SKM-1 (cell line): ENCODE measurements around the gene PCSK2.

Experiments used
- DNase-seq: peaks from one replicate; lab custom pipeline; 2025; ENCODE audit not compliant: unreplicated experiment; lab: John Stamatoyannopoulos, UW

PCSK2 gene

DNA sequence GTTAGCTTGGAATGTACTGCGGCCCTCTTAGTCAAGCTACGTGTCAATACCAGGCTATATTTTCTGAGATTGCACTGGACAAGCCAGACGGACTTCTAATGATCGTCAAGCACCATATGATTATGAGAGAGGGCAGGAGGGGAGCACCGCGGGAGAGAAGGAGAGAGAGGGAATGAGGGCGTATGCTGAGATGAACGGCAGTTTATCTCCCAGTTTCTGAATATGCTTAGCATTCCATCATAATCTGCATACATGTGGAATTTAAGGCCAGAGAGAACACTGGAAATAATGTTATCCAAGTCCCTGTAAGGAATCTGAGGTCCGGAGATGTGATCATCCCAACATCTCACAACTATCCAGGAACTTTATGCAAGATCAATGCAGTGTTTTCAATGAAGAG lies 244.1 kb downstream of the PCSK2 start:
- no peak for DNase-seq

DNA sequence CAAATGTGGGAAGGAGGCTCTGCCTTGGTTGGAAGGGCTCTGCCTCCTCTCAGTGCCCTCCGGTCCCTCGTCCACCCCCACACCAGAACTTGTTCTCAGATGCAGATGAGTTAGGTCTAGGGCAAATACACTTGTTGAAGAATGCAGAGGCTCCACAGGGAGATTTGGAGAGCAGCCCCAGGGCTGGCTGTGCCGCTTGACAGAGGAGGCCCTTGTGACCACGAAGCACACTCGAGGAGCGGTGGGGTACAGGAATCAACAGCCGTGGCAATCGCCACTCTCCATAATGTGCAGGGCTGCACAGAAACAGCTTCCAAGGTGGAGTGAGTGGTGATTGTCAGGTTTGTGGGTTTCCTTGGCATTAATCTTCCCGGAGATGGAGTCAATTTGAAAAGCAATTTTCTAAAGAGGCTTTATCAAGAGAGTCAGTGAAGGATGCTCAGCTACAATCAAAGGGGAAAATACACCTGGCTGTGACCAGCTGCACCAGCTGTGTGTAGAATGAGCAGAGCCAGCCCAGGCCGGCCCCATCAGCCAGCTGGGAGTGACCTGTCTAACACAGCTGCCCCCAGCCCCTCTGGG lies 244.9 kb downstream of the PCSK2 start:
- no peak for DNase-seq

DNA sequence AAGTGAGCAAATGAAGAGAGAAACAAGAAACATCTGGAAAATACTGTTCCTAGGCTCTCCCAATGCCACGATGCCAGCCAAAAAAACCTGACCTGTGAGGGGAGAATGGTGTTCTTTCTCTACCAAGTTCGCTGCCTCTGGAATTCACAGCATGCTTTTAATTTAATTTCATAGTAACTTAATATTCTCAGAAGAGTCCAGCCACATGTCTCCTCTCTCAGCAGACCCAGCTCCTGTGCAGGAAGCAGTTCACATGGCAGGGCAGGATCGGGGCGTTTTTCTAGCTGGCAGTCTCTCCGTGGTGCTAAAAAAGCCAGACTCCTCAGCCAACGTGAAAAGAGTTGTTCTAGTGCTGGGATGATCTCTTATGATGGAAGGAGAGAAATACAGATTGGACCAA lies 246.8 kb downstream of the PCSK2 start:
- DNase-seq, result no peak

DNA sequence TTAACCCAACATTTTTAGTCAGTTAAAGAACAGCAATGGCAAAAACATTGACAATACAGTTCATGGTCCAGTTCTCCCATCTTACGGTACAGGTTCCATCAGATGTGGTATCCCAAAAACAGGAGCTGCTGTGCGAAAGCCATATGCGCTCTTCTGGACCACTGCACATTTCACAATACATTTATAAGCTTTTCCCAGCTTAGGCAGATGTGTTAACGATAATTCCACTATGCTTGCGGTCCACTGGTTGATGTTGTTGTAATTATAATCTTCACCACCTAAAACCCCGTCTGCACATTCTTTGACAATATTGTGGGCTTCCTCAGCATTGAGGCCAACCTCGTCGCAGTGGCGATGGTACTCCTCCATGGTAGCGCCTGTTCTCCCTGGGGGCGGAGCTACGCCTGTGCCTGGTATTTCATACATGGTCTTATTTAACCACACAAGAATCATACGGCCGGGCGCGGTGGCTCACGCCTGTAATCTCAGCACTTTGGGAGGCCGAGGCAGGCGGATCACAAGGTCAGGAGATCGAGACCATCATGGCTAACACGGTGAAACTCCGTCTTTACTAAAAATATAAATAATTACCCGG lies 252.3 kb downstream of the PCSK2 start:
- no peak for DNase-seq

DNA sequence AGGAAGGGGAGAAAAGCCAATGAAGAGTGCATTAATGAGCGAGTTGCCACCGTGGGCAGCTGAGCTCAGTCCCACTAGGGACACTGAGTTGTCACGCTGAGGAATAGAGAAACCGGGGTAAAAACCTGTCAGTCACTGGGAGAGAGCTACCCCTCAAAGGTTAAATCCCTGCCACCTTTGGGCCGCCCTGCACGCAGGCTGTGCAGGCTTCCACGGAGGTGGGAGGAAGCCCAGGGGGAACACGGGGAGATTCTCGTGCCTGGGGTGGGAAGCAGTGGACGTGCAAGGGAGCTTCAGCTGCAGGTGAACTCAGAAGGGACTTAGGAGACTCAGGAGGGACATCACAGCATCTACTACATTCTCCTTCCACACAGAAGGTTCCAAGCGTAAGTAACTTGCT lies 253.9 kb downstream of the PCSK2 start:
- DNase-seq, result no peak

DNA sequence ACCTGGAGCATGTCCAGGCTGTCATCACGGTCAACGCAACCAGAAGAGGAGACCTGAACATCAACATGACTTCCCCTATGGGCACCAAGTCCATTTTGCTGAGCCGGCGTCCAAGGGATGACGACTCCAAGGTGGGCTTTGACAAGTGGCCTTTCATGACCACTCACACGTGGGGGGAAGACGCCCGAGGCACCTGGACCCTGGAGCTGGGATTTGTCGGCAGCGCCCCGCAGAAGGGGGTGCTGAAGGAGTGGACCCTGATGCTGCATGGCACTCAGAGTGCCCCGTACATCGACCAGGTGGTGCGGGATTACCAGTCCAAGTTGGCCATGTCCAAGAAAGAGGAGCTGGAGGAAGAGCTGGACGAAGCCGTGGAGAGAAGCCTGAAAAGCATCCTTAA lies 254.8 kb downstream of the PCSK2 start:
- no peak for DNase-seq

DNA sequence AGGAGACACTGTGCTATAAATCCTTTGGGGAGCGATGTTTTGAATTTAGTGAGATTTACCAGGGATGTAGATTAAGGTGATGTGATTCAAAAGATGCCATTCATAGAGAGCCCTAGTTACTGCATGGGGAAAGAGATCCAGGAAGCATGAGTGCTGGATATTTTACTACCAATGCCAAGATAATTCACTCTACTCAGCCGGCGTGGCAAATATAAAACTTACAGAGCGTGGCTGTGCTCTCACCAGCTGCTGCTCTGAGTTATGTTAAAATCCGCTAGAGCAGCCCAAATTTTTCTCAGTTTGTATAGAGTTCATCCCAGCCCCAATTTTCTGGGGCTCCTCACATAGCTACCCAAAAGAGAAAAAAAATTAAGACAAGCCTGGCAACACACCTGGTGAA lies 255.7 kb downstream of the PCSK2 start:
- DNase-seq, result no peak

DNA sequence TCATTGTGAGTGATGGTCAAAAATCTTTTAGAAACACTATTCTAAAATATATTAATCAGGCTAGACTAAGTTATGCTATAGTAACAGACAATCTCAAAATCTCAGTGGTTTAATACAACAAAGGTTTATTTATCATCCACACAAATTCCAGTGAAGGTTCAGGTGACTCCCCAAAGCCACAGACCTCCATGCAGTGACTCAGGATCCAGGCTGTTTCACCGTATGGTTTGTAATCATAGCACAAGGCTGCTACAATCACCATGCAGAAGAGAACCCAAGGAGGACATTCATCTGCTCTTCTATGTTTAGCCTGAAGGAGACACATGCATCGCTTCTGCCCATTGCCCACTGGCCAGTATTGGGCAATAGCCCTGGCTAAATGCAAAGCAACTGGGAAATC lies 258.2 kb downstream of the PCSK2 start:
- no peak for DNase-seq

DNA sequence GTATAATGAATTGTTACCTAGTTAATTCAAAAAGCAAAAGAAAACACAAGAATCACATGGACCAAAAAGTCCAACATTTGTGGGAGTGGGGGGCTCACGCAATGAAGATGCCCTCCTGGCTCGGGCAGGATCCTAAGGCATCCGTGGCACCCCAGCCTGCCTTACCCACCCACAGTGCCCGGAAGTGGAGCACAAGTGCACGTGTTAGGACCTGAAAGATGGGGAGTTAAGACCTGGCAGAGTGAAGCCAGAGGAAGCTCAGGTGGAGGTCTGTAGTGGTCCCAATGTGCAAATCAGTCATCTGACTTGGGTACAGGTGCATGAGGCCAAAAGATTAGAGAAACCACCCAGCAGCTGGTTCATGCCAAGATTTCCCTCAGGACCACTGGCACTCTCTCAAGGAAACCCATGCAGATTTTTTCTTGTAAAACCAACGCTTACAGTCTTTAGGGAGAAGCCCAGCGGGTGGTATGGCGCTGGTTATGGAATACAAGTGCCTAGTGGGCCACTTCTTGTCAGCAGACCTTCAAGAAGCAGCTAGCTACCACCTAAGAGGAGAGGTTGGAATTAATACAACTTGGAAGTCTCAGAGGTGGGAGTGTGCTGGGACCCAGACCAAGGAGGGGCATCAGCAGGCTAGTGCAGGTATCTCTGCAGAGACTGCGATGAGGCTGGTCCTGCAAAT lies 262.2 kb downstream of the PCSK2 start:
- no peak for DNase-seq

DNA sequence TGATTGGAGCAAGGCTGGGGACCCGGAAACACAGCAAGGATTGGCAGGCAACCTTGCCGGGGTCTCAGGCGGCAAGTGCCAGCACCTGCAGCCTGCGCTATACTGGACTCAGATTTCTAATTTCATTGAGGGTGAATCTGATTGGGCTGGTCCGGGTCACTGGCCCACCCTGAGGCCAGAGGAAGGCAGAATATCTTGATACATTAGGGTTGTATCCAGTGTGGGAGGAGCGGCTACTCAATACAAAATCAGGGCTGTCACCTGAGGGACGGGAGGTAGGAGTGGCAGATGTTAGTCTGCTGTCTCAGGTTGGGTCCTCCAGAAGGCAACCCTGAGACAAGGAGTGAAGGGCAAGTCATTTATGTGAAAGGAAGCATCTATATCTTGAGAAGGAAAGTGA lies 263.7 kb downstream of the PCSK2 start:
- no peak for DNase-seq

DNA sequence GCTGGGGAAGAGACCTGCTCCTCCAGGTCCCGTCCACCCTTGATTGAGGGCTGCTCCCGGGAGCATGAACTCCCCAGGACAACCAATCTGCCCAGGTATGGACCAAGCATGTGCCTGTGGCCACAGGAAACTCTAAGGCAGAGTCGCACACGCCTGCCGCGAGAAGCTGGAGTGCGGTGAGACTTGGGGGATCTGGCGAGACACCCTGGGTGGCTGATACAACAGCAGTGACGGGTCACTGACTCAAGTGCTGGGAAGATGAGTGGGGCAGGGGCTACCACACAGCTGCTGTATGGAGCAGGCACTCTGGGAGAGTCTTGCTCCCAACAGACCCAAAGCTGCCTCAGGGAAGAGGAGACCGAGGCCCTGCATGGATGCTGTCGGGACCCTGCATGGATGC lies 264.2 kb downstream of the PCSK2 start:
- no peak for DNase-seq

DNA sequence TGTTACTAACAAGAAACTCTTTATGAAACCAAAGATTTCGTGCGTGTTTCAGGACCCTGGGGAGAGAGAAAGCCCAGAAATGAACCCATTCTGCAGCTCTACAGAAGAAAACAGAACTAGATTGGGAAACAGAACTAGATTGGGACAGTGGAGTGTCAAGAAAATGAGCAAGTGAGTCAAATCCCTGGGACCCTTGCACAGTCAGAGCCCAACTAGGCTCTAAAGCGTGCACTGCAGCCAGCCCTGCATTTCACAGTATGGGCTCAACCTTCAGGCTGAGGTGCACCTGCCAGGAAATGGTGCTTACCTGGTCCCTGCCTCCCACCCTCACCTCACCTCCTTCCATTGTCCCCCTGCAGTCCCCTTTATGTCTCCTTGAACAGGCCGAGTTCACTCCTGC lies 264.6 kb downstream of the PCSK2 start:
- DNase-seq, result no peak

DNA sequence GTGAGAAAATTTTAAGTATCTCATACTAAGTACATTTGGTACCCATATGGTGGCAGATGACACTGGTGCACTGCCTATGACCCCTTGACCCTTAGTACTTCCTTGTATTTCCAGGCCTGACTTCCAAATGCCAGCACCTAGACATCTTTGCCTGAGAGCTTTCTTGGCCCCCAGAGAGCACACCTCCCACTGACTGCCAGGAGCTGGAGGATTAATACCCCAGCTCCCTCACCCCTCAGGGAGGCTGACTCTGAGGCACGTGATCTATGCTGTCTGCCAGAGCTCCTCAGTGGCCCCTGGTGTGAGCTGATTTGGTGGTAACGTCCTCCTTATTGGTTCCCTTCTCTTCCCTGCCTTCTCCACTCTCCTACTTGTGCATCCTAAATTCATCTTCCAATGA lies 266.3 kb downstream of the PCSK2 start:
- no peak for DNase-seq

DNA sequence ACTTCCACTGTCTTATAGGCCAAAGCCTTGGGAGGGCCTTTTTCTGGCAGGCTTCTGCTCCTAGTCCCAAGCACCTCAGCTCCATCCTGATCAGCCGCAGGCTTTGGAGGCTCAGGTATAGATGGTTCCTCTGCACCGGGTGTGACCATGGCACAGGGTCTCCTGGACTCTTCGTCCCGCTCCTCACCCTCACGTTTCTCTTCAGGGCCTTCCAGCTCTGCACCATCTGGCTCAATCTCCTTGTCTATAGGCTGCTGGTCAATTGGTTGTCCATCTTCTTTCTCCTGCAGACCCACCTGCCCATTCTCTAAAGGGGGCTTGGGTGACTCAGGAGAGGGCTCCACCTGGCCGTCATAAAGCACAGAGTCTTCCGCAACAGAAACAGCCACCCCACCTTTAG lies 267.4 kb downstream of the PCSK2 start:
- DNase-seq, result no peak

DNA sequence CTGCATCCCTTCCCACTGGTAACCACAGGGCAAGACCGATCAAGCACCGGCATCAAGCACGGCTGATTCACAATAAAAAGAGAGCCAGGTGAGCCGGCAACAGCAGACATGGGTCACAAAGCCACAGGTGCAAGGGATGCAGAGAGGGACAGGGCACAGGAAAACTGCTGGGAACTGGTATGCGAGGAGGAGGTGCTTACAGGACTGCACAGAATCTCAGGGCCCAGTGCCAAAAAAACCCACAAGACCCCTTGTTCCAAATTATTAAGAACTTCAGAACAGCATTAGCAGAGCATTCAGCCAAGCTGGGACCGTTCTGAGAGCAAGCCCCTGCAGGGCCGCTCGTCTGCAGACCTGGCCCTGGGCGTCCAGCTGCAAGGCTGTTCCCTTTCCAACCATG lies 269.0 kb downstream of the PCSK2 start:
- DNase-seq, result no peak

DNA sequence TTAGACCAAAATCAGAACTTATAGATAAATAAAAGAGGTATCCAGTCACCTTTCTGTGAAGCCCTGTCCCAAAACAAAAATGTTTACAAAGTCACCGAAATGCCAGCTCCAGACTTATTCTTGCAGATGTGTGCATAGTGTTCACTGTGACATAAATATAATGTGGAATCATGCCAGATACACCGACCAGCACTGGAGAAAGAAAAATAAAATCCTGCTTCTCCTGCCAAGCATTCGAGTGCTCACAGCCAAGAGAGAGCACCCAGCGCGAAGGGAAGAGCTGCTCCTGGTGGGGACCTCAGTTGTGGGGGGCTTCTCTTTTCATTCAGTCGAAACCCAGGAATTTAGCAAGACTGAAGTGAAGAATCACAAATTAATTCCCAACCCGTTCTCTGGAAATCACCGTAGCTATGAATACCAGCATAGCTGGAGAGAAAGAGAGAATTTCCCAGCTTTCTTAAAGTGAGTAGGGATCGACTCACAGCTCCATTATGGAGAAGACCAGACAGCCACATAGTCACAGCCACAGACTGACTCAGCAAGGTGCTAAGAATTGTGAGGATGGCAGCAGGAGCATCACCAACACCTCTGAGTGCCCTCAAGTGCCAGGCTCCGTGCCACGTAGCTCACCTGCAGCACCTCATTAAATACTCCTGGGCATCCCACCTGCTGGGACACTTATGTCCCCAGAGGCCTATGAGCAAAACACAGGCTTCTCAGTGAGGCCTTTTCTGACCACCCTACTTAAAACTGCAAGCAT lies 271.2 kb downstream of the PCSK2 start:
- DNase-seq, result no peak

DNA sequence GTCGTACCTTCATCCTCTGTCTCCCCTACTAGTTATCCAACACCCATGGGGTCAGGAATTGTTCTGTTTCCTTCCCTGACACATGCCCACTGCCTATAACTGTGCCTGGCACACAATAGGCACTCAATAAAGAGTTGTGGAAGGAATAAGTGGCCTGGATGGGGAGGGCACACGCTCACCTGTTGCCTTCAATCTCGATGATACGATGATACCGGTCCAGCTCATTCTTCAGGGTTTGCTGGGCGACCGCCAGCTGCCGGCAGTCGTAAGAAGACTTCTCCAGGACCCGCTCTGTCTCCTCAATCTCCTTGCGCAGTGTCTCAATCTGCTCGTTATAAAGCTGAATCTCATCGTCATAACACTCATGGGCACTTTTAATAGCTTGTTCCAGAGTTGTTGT lies 271.8 kb downstream of the PCSK2 start:
- no peak for DNase-seq

DNA sequence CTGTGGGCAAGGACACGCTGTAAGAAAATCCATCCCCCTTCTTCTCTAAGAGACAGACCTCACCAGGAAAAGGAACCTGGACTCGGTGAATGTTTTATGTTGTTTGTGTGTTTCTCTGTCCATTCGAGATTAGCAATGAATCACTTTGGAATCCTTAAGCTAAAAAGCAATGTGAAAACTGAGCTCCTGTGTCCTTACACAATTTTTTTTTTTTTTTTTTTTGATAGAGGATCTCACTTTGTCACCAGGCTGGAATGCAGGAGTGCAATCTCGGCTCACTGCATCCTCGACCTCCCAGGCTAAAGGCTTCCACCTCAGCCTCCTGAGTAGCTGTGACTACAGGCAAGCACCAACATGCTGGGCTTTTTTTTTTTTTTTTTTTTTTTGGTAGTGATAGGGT lies 272.2 kb downstream of the PCSK2 start:
- no peak for DNase-seq

DNA sequence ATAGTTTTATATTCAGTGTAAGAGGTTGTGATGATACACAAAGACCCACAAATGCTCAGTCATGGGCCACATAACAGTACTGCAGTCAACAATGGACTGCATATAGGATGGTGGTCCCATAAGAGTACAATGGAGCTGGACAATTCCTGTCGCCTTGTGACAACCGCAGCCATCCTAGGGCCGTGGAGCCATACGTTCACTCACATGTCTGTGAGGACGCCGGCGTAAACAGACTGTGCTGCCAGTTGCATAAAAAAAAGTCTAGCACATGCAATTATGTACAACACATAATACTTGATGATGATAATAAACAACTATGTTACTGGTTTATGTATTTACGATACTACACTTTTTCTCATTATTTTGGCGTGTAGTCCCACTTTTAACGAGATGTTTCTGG lies 273.4 kb downstream of the PCSK2 start:
- no peak for DNase-seq

DNA sequence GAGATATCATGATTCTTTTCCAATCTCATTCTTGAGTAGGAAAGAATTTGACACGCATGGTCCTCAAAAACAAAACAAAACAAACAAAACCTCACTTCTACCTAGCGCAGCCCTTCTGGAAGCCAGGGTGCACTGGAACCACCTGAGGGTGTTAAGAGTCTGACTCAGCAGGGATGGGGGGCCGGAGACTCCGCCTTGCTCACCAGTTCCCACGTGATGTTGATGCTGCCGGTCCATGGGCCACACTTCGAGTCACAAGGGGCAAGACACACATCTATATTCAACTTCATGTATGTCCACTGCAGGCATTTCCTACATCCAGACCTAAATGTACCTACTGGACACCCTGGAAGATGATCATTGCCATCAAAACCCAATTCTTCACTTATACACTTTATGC lies 274.0 kb downstream of the PCSK2 start:
- no peak for DNase-seq

DNA sequence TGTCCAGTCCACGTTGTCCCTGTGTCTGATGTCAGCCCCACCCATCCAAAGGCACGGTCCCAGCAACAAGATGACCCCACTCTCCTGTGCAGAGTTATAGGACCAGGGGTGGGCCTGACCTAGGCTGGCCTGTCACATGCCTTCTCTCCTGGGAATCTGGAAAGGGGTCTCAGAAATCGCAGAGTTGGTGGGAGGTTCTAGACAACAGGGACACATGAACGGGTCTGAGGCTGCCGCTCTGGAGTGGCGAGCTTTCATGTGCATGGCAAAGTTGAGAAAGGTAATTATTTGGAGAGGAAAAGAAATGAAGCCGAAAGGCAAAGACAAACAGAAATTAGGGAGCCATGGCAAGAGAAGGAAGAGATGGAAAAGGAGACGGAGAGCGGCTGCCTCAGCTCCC lies 274.9 kb downstream of the PCSK2 start:
- DNase-seq, result no peak

DNA sequence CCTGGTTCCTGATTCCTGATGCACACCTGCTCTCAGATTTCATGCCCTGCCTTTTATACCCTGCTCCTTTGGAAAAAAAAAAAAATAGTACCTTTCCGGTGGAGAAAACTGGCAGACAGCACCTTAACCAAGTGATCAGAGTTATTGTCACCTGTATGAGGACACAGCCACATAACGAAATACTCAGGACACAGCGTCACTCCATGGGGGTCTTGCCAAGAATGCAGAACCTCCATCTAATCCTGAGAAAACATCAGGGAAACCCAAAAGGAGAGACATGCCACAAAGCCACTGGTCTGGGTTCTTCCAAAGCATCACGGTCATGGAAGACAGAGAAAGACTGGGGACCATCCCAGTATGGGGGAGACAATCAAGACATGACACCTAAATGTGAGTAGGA lies 275.3 kb downstream of the PCSK2 start:
- no peak for DNase-seq
